ENCODE results near the gene KDSR. TPM values are rescaled to one million over a fixed set of nuclear protein-coding genes. Genes with fewer than 3 reads are reported as not detected.

The KDSR gene
- total RNA-seq, 1 donor from 2014 or later: 87.7 TPM

GRCh38 chr18:63293935-63294334 is 73.1 kb downstream of the KDSR start:
- Mint-ChIP-seq H3K4me3 (ENCODE audit: unreplicated experiment) (no peak overlapping the region), H3K4me1 (ENCODE audit: unreplicated experiment) (peaks cover 2% of the 10 kb centered on the region), H3K36me3 (ENCODE audit: unreplicated experiment) (no peaks in the 10 kb centered on the region), H3K27me3 (ENCODE audit: unreplicated experiment) (no peaks in the 10 kb centered on the region), H3K27ac (ENCODE audit: unreplicated experiment) (no peak overlapping the region), H3K9me3 (ENCODE audit: unreplicated experiment) (no peaks in the 10 kb centered on the region)
- DNase-seq (ENCODE audit: extremely low spot score, unreplicated experiment): no peak
- no peak for TF ChIP-seq CTCF (IDR thresholded peaks at IDR 0.05)

- Mint-ChIP-seq H3K36me3 (ENCODE audit: unreplicated experiment) (no peaks in the 10 kb centered on the region), H3K4me1 (ENCODE audit: unreplicated experiment) (no peaks in the 10 kb centered on the region), H3K27ac (ENCODE audit: unreplicated experiment) (no peak overlapping the region), H3K27me3 (ENCODE audit: unreplicated experiment) (no peaks in the 10 kb centered on the region), H3K4me3 (ENCODE audit: unreplicated experiment) (no peak overlapping the region), H3K9me3 (ENCODE audit: unreplicated experiment) (no peaks in the 10 kb centered on the region)
- no peak for TF ChIP-seq CTCF (IDR thresholded peaks at IDR 0.05)
- no peak for DNase-seq (ENCODE audit: extremely low spot score, unreplicated experiment)
These were observed 73.9 kb downstream of the KDSR start for GRCh38 chr18:63292831-63293683.

- Mint-ChIP-seq H3K27me3 (ENCODE audit: unreplicated experiment) (no peaks in the 10 kb centered on the region), H3K4me1 (ENCODE audit: unreplicated experiment) (no peaks in the 10 kb centered on the region), H3K4me3 (ENCODE audit: unreplicated experiment) (no peak overlapping the region), H3K27ac (ENCODE audit: unreplicated experiment) (no peak overlapping the region), H3K9me3 (ENCODE audit: unreplicated experiment) (no peaks in the 10 kb centered on the region), H3K36me3 (ENCODE audit: unreplicated experiment) (no peaks in the 10 kb centered on the region)
- TF ChIP-seq CTCF (IDR thresholded peaks at IDR 0.05): no peak
- no peak for DNase-seq (ENCODE audit: extremely low spot score, unreplicated experiment)
These were observed 75.7 kb downstream of the KDSR start for GRCh38 chr18:63291278-63291677.

GRCh38 chr18:63290821-63291200 is 76.2 kb downstream of the KDSR start:
- H3K4me1 Mint-ChIP-seq (ENCODE audit: unreplicated experiment): no peaks in the 10 kb centered on the region
- H3K27me3 Mint-ChIP-seq (ENCODE audit: unreplicated experiment): no peaks in the 10 kb centered on the region
- no peak for DNase-seq (ENCODE audit: extremely low spot score, unreplicated experiment)
- H3K9me3 Mint-ChIP-seq (ENCODE audit: unreplicated experiment): no peaks in the 10 kb centered on the region
- no peak overlapping the region for H3K4me3 Mint-ChIP-seq (ENCODE audit: unreplicated experiment)
- TF ChIP-seq CTCF (IDR thresholded peaks at IDR 0.05): no peak
- no peak overlapping the region for H3K27ac Mint-ChIP-seq (ENCODE audit: unreplicated experiment)
- H3K36me3 Mint-ChIP-seq (ENCODE audit: unreplicated experiment): no peaks in the 10 kb centered on the region

GRCh38 chr18:63290166-63290820 is 76.7 kb downstream of the KDSR start:
- H3K4me1 Mint-ChIP-seq (ENCODE audit: unreplicated experiment): no peaks in the 10 kb centered on the region
- no peak for DNase-seq (ENCODE audit: extremely low spot score, unreplicated experiment)
- no peak for TF ChIP-seq CTCF (IDR thresholded peaks at IDR 0.05)
- no peak overlapping the region for H3K27ac Mint-ChIP-seq (ENCODE audit: unreplicated experiment)
- H3K27me3 Mint-ChIP-seq (ENCODE audit: unreplicated experiment): no peaks in the 10 kb centered on the region
- H3K9me3 Mint-ChIP-seq (ENCODE audit: unreplicated experiment): no peaks in the 10 kb centered on the region
- no peak overlapping the region for H3K4me3 Mint-ChIP-seq (ENCODE audit: unreplicated experiment)
- no peaks in the 10 kb centered on the region for H3K36me3 Mint-ChIP-seq (ENCODE audit: unreplicated experiment)
